SK-N-MC (cell line): Measurements from ENCODE around the gene KIF21B.
A peak's percentile ranks its signal among the peaks of the same experiment; 100 is the strongest.

Experiments
- EZH2 ChIP-seq: fragments of 200-600 bp; sonication (generic); IDR thresholded peaks from one replicate; pipeline ENCODE4 v1.6.1; 2017; ENCODE audit warnings: antibody characterized with exemption
- POLR2AphosphoS5 ChIP-seq: IDR thresholded peaks from 2 replicates; pipeline ENCODE4 v1.6.1; 2012; ENCODE audit warnings: mild to moderate bottlenecking, low read depth, low read length, borderline replicate concordance

GRCh38 chr1:201016211-201016651 is 7.3 kb downstream of the KIF21B start:
- TF ChIP-seq EZH2, result no peak
- TF ChIP-seq POLR2AphosphoS5, result peak; percentile 62; the same call in 1 of the 2 replicates
